ENCODE data around the gene LUZP1.
"Not testable (repeated sequence)": the region's sequence is repeated elsewhere in the genome, so short reads cannot be mapped to it uniquely, and the experiment has no call there.

The LUZP1 gene

DNA sequence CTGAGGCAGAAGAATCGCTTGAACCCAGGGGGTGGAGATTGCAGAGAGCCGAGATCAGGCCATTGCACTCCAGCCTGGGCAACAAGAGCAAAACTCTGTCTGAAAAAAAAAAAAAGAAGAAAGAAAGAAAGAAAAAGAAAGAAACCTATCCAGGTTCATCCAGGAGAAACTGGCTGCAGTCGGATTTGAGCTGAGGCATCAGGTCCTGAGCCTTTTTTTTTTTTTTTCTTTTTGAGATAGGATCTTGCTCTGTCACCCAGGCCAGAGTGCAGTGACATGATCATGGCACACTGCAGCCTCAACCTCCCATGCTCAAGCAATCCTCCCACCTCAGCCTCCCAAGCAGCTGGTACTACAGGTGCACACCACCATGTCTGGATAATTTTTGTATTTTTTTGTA lies 22.5 kb upstream of the LUZP1 start (continued):
- TF ChIP-seq ZNF16 (tag by site-specific recombination; IDR thresholded peaks at IDR 0.05; ENCODE audit: low read depth), result no peak
- TF ChIP-seq, protein P1, sequence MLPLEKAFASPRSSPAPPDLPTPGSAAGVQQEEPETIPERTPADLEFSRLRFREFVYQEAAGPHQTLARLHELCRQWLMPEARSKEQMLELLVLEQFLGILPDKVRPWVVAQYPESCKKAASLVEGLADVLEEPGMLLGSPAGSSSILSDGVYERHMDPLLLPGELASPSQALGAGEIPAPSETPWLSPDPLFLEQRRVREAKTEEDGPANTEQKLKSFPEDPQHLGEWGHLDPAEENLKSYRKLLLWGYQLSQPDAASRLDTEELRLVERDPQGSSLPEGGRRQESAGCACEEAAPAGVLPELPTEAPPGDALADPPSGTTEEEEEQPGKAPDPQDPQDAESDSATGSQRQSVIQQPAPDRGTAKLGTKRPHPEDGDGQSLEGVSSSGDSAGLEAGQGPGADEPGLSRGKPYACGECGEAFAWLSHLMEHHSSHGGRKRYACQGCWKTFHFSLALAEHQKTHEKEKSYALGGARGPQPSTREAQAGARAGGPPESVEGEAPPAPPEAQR (tag by site-specific recombination; IDR thresholded peaks at IDR 0.05), result no peak
- no peak for TF ChIP-seq GLIS2 (tag by site-specific recombination; IDR thresholded peaks at IDR 0.05)
- TF ChIP-seq, protein P2, sequence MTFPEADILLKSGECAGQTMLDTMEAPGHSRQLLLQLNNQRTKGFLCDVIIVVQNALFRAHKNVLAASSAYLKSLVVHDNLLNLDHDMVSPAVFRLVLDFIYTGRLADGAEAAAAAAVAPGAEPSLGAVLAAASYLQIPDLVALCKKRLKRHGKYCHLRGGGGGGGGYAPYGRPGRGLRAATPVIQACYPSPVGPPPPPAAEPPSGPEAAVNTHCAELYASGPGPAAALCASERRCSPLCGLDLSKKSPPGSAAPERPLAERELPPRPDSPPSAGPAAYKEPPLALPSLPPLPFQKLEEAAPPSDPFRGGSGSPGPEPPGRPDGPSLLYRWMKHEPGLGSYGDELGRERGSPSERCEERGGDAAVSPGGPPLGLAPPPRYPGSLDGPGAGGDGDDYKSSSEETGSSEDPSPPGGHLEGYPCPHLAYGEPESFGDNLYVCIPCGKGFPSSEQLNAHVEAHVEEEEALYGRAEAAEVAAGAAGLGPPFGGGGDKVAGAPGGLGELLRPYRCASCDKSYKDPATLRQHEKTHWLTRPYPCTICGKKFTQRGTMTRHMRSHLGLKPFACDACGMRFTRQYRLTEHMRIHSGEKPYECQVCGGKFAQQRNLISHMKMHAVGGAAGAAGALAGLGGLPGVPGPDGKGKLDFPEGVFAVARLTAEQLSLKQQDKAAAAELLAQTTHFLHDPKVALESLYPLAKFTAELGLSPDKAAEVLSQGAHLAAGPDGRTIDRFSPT (tag by site-specific recombination; IDR thresholded peaks at IDR 0.05), result no peak
- TF ChIP-seq, protein P3, sequence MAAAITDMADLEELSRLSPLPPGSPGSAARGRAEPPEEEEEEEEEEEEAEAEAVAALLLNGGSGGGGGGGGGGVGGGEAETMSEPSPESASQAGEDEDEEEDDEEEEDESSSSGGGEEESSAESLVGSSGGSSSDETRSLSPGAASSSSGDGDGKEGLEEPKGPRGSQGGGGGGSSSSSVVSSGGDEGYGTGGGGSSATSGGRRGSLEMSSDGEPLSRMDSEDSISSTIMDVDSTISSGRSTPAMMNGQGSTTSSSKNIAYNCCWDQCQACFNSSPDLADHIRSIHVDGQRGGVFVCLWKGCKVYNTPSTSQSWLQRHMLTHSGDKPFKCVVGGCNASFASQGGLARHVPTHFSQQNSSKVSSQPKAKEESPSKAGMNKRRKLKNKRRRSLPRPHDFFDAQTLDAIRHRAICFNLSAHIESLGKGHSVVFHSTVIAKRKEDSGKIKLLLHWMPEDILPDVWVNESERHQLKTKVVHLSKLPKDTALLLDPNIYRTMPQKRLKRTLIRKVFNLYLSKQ (tag by site-specific recombination; IDR thresholded peaks at IDR 0.05; ENCODE audit: borderline replicate concordance), result no peak
- TF ChIP-seq, protein P4, sequence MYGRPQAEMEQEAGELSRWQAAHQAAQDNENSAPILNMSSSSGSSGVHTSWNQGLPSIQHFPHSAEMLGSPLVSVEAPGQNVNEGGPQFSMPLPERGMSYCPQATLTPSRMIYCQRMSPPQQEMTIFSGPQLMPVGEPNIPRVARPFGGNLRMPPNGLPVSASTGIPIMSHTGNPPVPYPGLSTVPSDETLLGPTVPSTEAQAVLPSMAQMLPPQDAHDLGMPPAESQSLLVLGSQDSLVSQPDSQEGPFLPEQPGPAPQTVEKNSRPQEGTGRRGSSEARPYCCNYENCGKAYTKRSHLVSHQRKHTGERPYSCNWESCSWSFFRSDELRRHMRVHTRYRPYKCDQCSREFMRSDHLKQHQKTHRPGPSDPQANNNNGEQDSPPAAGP (tag by site-specific recombination; IDR thresholded peaks at IDR 0.05), result no peak

DNA sequence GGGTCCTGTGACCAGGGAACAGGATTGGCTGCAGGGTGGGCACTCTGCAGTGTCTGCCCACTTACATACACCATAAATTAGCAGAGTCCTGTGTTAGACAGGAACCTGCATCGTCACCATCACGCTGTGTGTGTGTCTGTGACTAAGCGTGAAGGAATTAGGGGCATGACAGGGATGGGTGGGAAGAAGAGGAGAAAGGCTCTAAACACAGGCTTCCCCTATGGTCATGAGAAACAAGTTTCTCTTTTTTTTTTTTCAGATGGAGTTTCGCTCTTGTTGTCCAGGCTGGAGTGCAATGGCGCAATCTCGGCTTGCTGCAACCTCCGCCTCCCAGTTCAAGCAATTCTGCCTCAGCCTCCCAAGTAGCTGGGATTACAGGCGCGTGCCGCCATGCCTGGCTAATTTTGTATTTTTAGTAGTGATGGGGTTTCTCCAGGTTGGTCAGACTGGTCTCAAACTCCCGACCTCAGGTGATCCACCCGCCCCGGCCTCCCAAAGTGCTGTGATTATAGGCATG lies 20.3 kb upstream of the LUZP1 start:
- POLR2A ChIA-PET; H3K27ac ChIP-seq (ENCODE audit: extremely low read depth, low read depth, low read length); H3K9me3 ChIP-seq (ENCODE audit: control insufficient read depth, insufficient read depth, low read depth, low read length); H3K36me3 ChIP-seq (ENCODE audit: control insufficient read depth in 2 of 2, insufficient read depth in 1 of 2, low read length in 2 of 2); H3K4me1 ChIP-seq (ENCODE audit: control insufficient read depth, insufficient read depth, low read length); H3K4me3 ChIP-seq (ENCODE audit: low read depth, low read length): not testable (repeated sequence)
- CTCF ChIA-PET, result interaction anchor here (0.7 to 11.1 kb wide), 2 partner anchors 87 to 91 kb away, joined by 3 to 333 read pairs; no protein-coding TSS in a partner anchor

DNA sequence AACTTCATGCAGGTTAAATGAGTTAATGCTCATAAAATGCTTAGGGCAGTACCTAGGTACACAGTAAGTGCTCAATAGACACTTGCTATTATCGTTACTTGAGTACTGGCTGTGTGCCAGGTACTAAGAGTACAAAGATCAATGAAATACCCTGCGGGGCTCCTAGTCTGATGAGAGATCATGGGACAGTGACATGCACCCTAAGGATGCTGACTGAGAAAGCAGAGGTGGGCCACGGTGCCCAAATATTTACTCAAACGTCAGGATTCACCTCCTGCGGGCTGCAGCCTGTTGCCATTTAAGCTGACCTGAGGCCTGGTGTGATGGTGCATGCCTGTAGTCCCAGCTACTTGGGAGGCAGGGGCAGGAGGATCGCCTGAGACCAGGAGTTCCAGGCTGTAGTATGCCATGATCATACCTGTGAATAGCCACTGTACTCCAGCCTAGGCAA lies 19.8 kb upstream of the LUZP1 start:
- TF ChIP-seq ZNF658 (tag by site-specific recombination; IDR thresholded peaks at IDR 0.05) (no peak), ZNF146 (tag by site-specific recombination; IDR thresholded peaks at IDR 0.05) (no peak), ZNF624 (tag by site-specific recombination; IDR thresholded peaks at IDR 0.05) (no peak), ZNF629 (tag by site-specific recombination; IDR thresholded peaks at IDR 0.05) (no peak), OSR2 (tag by site-specific recombination; IDR thresholded peaks at IDR 0.05) (no peak), ZNF223 (tag by site-specific recombination; IDR thresholded peaks at IDR 0.05) (no peak), RBAK (tag by site-specific recombination; IDR thresholded peaks at IDR 0.05) (no peak), ZIC2 (tag by site-specific recombination; IDR thresholded peaks at IDR 0.05) (peak; percentile 94), BCL11B (tag by site-specific recombination; IDR thresholded peaks at IDR 0.05; ENCODE audit: low read depth) (no peak), ZNF560 (tag by site-specific recombination; IDR thresholded peaks at IDR 0.05; ENCODE audit: borderline replicate concordance) (no peak), ZNF561 (tag by site-specific recombination; IDR thresholded peaks at IDR 0.05; ENCODE audit: borderline replicate concordance) (no peak), SCRT2 (tag by site-specific recombination; IDR thresholded peaks at IDR 0.05) (peak; percentile 51; the same call in 1 of the 2 replicates)
- TF ChIP-seq, protein P5, sequence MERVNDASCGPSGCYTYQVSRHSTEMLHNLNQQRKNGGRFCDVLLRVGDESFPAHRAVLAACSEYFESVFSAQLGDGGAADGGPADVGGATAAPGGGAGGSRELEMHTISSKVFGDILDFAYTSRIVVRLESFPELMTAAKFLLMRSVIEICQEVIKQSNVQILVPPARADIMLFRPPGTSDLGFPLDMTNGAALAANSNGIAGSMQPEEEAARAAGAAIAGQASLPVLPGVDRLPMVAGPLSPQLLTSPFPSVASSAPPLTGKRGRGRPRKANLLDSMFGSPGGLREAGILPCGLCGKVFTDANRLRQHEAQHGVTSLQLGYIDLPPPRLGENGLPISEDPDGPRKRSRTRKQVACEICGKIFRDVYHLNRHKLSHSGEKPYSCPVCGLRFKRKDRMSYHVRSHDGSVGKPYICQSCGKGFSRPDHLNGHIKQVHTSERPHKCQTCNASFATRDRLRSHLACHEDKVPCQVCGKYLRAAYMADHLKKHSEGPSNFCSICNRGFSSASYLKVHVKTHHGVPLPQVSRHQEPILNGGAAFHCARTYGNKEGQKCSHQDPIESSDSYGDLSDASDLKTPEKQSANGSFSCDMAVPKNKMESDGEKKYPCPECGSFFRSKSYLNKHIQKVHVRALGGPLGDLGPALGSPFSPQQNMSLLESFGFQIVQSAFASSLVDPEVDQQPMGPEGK (tag by site-specific recombination; IDR thresholded peaks at IDR 0.05), result 0 out of 2 replicates have a peak, but pooled peaks have one; percentile 10
- TF ChIP-seq, protein P6, sequence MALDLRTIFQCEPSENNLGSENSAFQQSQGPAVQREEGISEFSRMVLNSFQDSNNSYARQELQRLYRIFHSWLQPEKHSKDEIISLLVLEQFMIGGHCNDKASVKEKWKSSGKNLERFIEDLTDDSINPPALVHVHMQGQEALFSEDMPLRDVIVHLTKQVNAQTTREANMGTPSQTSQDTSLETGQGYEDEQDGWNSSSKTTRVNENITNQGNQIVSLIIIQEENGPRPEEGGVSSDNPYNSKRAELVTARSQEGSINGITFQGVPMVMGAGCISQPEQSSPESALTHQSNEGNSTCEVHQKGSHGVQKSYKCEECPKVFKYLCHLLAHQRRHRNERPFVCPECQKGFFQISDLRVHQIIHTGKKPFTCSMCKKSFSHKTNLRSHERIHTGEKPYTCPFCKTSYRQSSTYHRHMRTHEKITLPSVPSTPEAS (tag by site-specific recombination; IDR thresholded peaks at IDR 0.05), result no peak
- ChIA-PET POLR2A (no interaction called here), CTCF (interaction anchor here (0.7 to 11.1 kb wide), 4 partner anchors 9 to 210 kb away, joined by 3 to 333 read pairs (median 34); no protein-coding TSS in a partner anchor)
- Histone ChIP-seq H3K27ac (ENCODE audit: extremely low read depth, low read depth, low read length) (no peak overlapping the region), H3K4me1 (ENCODE audit: control insufficient read depth, insufficient read depth, low read length) (no peaks in the 10 kb centered on the region), H3K9me3 (ENCODE audit: control insufficient read depth, insufficient read depth, low read depth, low read length) (no peaks in the 10 kb centered on the region), H3K4me3 (ENCODE audit: low read depth, low read length) (no peak overlapping the region), H3K36me3 (ENCODE audit: control insufficient read depth in 2 of 2, insufficient read depth in 1 of 2, low read length in 2 of 2) (no peaks in the 10 kb centered on the region)
